HT1080 (cell line): Measurements from ENCODE around the gene RBM47. TPM values are rescaled to one million over a fixed set of nuclear protein-coding genes. Genes with fewer than 3 reads are reported as not detected.

Experiments
- DNase-seq: peaks from one replicate; pipeline ENCODE4 v3.0.0-alpha.2; 2015; ENCODE audit warnings: low read depth
- total RNA-seq: library from RNA; depleted of rRNA; stranded (reverse); fragments of >200 nt; shearing (Covaris generic); gene quantifications from 2 replicates; pipeline ENCODE4 v1.2.3, GENCODE V29; 2014

RBM47 gene
- total RNA-seq, 1 experiment from 2014 or later, result 1.5 TPM

DNA sequence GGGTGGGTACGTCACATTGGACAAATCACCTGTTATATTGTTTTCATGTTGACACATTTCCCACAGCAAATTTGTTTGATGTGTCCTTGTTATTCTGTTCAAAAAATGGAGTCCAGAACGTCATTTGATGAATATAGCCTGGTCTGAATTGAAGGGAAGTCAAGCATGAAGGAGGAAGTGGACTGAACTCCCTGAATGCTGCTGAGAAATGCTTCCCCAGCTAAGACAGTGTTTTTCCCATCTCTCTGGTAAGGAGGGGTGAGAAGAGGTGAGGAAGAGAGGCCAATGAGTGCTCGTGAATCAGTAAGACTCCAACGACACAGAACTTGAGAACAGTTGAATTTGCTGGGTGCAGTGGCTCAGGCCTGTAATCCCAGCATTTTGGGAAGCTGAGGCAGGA is 127.4 kb downstream of the RBM47 start:
- no peak for DNase-seq

DNA sequence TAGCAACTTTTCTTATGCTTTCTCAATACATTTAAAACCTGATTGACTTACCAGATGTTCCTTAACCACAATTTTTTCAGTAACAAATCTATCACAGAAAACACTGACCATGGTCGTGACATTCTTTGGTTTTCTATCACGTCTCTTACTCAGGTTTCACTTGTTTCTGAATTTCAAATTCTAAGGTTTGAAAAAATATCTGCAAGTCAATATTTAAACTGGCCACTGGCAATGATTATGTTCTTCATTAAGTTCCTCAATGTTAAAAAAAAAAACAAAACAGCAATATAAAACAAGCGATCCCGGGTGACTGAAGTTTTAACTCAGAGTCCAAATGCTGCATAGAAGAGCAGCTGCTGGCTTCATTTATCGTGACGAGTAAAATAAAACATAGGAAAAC is 128.9 kb downstream of the RBM47 start:
- no peak for DNase-seq

DNA sequence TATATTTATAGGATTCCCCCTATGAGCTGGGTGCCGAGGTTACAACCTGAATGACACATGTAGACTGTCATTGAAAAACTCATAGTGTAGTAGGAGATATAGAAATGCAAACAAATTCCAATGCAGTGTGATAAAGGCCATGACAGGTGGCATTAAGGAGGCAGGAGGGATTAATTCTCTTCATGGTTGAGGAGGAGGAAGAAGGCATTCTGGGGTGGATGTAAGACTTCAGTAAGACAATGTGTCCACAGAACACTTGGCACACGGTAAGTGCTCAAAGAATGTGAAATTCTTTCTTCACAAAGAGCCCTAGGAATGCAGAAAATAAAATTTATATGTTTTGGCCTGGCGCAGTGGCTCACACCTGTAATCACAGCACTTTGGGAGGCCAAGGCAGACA is 136.5 kb downstream of the RBM47 start:
- no peak for DNase-seq

DNA sequence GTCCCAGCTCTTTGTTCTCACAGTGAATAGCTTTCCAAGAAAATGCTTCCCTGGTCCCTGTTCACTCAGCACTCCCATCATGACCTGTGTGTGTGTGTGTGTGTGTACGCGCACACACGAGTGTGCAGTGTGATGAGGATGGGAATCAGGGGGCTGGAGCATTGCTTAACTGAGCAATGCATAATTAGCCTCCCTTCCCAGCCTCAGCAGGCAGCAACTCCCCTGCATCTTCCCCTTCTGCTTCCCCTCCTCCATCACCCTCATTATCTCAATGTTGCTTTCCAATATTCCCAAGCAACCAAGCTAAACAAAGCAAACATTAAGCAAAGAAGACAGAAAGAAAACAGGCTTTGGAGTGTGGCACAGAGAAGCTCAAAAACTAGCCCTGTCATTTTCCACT is 137.0 kb downstream of the RBM47 start:
- DNase-seq, result no peak

DNA sequence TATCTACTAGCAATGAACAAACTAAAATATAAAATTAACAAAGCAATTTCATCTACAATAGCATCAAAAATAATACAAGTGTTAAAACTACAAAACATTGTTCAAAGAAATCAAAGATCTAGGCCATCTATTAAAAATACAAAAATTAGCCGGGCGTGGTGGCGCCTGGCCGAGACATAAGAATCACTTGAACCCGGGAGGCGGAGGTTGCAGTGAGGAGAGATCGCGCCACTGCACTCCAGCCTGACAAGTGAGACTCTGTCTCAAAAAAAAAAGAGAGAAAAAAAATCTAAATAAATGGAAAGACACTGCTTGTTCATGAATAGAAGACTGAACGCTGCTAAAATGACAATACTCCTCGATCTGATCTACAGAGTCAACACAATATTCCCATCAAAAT is 139.2 kb downstream of the RBM47 start:
- DNase-seq, result no peak

DNA sequence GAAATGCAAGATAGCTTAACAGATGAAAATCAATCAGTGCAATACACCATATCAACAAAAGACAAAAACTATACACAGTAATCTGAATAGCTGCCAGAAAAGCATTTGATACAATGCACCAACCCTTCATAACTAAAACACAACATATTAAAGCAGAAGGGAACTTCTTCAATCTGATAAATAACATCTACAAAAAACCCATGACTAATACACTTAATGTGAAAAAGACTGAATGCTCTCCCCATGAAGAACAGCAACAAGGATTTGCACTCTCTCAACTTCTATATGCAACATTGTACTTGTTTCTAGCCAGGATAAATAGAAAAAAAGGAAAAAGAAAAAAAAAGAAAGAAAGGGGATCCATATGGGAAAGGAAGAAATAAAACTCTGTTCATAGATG is 139.7 kb downstream of the RBM47 start:
- DNase-seq, result no peak

DNA sequence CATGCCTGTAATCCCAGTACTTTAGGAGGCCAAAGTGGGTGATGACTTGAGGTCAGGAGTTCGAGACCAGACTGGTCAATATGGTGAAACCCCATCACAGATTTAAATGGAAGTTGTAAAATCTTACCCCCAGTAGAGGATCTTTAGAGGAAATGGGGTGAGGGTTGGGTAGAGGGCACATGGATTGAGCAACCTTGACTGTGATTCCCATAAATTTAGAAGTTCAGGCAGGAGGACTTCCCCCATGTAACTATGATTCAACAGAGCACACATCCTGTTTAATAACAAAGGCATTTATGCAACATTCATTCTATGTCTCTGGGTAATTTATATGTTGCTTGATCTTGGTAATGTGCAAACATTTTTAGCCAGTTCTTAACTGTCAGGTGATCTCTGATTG is 143.1 kb downstream of the RBM47 start:
- peak; percentile 71 for DNase-seq

DNA sequence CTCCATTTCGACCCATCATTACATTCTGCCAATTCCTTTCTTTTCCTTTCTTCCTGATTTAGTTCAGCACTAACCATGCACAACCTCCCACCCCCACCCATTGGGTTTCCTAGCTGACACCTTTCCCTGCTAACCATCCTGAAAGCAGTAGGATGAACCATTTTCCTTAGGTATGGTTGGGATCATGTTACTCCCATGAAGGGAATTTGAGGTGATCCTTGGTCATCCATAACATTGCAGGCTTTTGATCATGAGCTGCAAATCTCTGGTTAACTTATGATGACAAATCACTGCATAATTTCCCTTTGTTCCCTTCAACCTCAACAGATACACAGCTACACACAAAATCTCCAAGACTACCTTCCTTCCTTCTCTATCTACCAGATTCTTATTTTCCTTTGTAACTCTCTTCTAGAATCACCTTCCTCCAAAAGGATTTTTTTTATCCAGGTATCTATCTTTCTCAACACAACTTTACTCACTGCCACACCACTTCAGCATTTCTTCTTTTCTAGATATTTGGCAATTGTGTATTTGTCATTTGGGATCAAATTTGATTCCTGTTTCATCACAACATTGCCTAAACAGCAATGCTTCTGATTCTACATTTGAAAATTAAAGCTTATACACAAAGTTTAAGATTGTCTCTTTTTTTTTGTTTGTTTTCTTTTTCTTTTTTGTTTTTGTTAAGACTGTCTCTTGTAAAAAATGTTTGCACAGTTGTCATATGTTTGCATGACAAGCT is 145.1 kb downstream of the RBM47 start:
- DNase-seq, result peak; percentile 69

DNA sequence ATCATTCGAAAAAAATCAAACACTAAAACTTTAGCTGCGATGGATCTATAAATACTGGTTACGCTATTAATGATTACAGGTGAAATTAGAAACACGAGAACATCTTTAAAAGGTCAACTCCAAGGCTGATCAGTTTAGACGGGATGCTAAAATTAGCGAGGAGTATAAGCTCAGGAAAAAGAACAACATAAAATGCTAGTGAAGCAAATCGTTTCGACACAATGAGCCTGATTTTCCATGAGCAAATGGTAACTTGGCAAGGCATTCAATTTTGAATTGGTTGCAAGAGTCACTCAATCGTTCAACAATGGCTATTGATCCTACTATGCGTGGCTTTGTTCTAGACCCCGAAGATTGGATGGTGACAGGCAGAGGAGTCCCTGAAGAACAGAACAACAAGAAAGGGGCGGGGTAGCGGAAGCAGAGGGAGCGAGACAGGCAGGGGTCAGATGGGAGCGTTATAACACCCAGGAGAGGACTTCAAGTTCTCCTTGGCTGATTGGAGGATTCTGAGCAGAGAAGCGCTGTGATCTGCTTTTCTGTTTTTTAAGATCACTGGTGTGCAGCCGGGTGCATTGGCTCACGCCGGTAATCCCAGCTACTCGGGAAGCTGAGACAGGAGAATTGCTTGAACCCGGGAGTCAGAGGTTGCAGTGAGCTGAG is 146.5 kb downstream of the RBM47 start:
- DNase-seq, result no peak

DNA sequence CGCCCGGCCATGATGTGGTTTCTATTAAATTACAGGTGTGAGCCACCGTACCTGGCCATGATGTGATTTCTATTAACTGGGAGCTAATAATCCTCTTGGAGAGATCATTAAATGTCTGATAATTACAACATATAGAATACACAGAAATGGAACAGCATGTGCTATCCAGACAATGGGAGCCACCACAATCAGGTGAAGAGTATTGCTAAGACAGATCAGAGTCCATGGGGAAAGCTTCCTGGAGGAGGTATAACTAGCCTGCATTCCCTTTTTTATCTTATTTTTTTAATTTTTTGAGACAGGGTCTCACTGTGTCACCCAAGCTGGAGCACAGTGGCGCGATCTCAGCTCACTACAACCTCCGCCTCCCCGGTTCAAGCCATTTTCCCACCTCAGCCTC is 147.7 kb downstream of the RBM47 start:
- DNase-seq, result no peak

DNA sequence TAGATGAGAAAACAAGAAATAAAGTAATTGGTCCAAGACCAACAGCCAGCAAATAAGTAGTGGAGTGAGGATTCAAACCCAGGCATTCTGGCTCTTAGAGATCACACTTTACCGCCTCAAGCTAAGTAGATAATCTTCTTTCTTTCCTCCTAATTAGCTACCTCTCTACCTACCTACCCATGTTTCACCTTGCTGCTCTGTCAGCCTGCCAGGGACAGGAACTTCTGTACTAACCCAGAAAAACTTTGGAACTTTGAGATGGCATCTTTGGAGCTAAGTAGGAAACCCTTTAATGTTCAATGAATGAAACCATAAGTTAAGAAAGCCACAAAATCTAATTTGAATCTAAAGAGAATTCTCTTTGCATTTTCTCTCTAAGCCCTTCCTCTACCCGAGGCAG is 149.4 kb downstream of the RBM47 start:
- no peak for DNase-seq

DNA sequence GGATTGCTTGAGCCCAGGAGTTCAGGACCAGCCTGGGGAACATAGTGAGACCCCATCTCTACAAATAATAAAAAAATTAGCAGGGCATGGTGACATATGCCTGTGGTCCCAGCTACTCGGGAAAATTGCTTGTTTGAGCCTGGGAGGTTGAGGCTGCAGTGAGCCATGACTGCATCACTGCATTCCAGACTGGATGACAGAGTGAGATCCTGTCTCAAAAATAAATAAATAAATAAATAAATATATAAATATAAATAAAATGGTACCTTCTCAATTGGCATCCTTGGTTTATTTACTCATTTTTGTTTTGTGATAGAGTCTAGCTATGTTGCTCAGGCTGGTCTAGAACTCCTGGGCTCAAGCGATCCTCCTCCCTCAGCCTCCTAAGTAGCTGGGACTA is 150.3 kb downstream of the RBM47 start:
- DNase-seq, result no peak

DNA sequence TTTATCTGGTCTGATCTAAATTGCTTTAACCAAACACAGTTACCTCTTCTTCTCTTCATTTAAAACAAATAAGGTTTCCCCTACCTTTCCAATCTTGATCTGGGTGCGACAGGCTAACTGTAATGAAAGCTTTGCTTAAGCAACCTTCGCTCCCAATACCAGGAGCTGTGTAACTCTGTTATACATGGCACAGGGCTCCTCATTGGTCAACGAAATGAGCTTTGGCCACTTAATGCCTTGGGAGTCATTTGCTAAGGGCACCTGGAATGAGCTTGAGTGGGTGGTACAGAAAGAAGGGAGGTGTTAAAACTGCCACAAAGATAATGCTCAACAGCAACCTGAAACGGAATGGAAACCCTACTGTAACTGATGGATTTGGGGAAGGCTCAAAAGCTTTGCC is 154.1 kb downstream of the RBM47 start:
- DNase-seq, result no peak

DNA sequence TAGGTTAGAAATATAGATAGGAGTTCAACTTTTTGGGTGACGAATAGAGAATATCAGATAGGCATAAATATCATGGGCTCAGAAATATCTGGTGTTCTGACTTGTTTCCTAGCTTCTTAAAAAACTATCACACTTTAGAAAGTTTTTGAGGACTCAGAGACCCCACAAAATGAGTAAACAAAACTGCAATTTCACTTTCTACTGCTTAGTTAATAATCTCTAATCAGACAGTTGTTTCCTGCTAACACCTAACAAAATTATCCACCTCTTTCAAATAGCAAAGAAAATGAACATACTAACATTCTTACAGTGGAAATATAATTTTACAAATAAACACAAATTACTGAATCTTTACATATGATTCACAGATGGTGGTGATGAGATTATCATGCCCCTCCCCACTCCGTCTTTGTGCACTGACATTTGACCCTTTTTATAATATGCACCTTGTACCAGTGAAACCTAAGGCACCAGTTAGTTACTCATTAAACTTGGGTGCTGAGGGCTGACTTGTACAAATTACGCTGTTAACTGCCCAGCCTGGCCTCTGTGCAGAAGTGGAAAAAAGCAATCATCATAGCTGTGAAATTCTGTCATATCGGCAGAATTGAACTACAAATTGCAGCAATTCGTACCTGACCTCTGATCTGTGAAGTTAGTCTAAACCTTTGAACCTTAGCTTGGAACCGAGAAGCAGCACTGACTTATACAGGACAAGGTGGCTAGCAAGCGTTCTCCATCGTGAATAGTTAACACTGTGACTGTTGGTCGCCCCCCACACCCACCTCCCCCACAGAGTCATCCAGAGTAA is 155.9 kb downstream of the RBM47 start:
- no peak for DNase-seq

DNA sequence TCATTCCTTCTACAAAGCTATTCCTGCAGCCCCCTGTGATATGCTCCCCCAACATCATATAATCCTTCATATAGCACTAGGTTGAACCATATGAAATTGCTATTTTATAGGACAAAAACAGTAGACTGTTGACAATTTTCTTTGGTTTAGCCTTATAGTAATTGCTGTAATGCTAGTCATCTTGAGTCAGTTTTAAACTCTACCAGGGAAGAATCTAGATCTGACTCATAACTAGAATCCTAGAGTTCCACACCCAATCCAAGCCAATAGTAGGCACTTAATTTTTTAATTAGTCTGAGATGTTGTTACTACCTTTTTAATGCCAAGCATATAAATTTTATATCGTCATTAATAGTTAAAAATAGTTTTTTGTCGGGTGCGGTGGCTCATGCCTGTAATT is 157.7 kb downstream of the RBM47 start:
- no peak for DNase-seq

DNA sequence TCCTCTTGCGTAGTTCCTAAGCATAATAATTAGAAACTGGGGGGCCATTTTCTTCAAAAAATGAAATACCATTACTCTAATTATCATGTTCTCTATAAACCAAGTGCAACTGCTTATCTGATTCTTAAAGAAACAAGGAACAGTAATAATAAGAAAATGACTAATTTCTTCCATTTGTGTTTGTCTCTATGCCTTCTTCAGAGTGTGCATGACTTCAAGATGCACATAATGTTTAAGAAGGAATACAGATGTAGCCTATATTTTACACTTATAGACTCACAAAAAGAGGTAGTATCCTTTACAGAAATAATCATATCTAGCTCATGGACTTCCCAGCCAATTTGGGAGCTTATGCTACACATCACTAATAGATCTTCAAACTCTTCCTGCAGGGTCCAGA is 162.9 kb downstream of the RBM47 start:
- no peak for DNase-seq

DNA sequence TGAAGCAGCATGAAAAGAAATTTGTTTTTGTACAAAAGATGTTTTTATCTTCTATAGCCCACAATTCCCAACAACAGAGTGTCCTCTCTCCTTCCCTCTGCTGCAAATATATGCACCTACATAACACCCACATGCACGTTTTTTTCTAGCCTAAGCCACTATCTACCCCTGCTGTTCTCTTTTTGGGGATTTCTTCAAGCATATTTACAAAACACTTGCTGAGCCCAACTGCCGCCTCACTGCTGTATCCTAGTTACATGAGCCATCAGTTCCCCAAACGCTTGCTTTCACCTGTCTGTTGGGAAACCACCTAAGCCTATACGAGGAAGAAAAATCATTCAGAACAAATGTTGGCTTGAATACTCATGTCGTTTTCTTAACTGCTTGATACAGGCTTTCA is 167.3 kb downstream of the RBM47 start:
- no peak for DNase-seq

DNA sequence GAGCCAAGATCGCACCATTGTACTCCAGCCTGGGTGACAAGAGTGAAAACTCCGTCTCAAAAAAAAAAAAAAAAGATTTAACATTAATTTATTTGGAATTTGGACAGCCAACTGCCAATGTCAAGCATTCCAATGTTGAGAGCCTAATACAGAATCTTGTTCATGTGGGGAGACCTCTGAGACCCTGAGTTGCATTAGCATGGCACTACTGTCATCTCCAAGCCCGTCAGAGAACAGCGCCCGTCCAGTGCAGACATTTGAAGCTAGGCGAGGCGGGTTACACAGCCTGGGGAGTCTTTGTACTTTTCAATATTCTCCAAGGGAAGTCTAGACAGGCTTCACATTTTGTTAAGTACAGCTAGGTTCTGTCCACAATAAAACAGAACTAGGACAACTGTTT is 167.8 kb downstream of the RBM47 start:
- no peak for DNase-seq

DNA sequence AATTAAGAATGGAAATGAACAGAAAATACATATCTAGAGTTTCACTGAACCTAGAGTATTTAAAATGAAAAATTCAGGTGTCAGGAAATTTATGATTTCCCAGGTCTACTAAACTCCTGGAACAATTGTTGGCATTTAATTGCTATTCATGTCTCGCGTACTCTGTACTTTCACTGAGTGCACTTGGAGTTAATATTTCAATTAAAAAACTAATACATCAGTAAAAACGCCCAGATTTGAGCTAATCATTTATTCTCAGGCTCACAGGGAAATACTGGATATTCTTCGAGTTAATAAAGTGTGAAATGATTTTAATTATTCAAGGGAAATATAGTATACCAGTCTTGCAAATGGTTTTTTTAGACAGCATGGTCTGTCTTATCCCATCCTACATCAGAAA is 168.6 kb downstream of the RBM47 start:
- no peak for DNase-seq

DNA sequence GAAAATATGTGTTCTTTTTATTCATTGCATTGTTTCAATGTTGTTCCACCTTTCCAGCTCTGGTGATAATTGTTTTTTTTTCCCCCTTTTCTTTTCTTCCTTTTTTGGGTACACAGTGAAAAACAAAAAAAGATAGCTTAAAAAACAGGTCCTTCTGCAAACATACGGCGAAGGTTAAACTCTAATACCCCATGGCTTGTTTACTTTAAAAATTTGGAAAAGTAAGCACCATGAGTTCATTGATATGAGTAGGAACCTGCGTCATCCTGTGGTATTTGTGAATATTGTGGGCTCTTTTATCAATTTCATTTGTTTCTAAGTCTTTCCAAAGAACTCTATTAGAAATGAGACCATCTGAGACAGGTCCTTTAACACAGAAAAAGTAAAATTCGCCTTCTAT is 171.0 kb downstream of the RBM47 start:
- no peak for DNase-seq

DNA sequence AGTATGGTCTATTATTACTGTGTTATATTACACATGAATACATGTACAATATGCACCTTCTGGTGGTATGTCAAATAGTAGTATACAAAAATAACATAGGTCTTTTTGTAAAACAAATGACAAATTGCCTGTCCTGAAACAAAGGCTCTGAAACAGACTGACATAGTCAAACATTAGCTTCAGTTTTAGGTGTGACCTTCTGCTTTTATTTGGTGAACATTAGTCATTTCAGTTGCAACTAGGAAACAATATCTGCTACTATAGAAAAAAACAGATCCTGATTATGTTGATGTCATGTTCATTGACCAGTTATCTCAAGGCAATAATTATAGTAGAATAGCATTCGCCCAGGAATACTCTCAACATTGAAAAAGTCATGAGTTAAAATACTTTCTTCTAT is 171.6 kb downstream of the RBM47 start:
- no peak for DNase-seq

DNA sequence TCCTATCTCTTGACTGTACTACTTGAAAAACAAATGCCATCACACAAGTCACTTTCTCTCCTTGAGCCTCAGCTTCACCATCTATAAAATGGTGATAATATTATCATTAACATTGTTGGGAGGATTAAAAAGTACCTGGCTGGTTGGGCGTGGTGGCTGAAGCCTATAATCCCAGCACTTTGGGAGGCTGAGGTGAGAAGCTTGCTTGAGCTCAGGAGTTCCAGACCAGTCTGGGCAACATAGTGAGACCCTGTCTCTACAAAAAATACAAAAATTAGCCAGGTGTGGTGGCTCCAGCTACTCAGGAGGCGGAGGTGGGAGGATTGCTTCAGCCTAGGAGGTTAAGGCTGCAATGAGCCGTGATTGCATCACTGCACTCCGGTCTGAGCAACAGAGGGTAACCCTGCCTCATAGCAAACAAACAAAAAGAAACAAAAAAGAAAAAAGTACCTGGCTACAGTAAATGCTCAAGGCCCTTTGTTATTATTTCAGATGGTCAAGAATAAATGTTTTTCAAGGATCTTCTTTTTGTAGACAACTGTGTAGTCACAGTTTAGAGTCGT is 174.2 kb downstream of the RBM47 start:
- no peak for DNase-seq
